GM12801 (cell line): ENCODE data around the gene PLA2R1.

Experiments used
- TF ChIP-seq, protein P1 (sequence below): IDR thresholded peaks from one replicate; pipeline ENCODE4 v1.5.1; 2011; ENCODE audit warnings: control low read depth; ENCODE audit not compliant: insufficient read length; ENCODE audit errors: extremely low read depth

PLA2R1 gene

DNA sequence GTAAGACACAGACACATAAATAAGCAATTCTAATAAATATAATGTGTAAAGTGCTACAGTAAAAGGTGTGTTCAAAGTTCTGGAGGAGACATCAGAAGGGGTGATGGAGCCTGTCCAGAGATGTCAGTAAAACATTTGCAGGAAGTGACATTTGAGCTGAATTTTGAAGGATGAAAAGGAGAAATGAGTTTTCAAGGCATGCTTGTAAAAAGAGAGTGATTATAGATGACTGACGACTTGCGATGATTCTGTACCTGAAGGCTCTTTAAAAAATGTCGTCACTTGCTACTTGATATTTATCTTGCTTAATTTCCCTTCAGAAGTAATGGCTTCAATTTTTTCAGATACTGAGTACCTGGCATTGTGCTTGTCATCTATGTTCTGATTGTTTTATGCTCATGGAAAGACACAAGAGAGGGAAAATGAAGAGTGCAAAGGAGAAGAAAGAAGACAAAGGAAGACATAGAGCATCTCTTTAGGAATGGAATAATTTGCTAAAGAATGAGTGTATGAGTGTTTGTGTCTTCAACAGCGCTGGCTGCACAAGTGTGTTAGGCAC, 73.9 kb downstream of the PLA2R1 start:
- TF ChIP-seq, protein P1, sequence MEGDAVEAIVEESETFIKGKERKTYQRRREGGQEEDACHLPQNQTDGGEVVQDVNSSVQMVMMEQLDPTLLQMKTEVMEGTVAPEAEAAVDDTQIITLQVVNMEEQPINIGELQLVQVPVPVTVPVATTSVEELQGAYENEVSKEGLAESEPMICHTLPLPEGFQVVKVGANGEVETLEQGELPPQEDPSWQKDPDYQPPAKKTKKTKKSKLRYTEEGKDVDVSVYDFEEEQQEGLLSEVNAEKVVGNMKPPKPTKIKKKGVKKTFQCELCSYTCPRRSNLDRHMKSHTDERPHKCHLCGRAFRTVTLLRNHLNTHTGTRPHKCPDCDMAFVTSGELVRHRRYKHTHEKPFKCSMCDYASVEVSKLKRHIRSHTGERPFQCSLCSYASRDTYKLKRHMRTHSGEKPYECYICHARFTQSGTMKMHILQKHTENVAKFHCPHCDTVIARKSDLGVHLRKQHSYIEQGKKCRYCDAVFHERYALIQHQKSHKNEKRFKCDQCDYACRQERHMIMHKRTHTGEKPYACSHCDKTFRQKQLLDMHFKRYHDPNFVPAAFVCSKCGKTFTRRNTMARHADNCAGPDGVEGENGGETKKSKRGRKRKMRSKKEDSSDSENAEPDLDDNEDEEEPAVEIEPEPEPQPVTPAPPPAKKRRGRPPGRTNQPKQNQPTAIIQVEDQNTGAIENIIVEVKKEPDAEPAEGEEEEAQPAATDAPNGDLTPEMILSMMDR = no peak

GRCh38 chr2:159987181-159987580, 75.2 kb downstream of the PLA2R1 start:
- TF ChIP-seq, protein P1 = no peak

- TF ChIP-seq, protein P1 = no peak
Observed at GRCh38 chr2:159985656-159986055, 76.8 kb downstream of the PLA2R1 start.

GRCh38 chr2:159984034-159984433, 78.4 kb downstream of the PLA2R1 start:
- TF ChIP-seq, protein P1 = no peak

- TF ChIP-seq, protein P1 = no peak
Observed at GRCh38 chr2:159982842-159983785, 79.3 kb downstream of the PLA2R1 start.

GRCh38 chr2:159982270-159982669, 80.1 kb downstream of the PLA2R1 start:
- TF ChIP-seq, protein P1 = no peak

DNA sequence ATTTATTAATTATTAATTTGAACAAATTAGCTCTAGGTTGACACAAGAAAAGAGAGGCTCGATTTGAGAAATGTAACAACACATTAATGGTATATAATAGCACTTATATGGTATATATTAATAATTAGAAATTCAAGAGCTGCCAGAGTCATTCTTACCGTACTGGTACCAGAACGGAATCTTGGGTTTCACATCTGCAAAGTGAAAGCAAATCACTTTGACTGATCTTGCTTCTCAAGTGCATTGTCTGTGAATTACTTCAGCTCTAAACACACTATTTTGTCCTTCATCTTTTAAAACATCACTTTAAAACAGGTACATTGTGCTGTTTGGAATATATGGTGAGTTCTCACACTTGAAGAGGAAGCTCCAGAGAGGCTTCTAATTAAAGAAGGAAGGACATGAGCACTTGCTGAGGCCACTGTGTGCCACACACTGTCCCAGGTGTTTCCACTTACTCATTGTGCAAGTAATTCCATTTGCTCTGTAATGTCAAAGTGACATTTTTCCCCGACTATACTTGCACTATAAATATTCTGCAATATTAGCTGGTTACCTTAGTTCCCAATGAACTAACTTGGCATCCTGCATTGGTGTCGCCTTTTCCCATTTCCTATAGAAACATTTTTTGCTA, 85.8 kb downstream of the PLA2R1 start:
- TF ChIP-seq, protein P1 = no peak
